Inferior parietal cortex (tissue), 1 donor: ENCODE measurements around the gene GLYAT.
A peak's percentile ranks its signal among the peaks of the same experiment; 100 is the strongest.

Source experiments
- DNase-seq: peaks from one replicate; pipeline ENCODE4 v3.0.0-alpha.2; 2016; ENCODE audit errors: extremely low spot score

The GLYAT gene

GRCh38 chr11:58731819-58732218, at the start of gene GLYAT:
Gene GLYAT, minus strand, starts transcription at chr11:58731943. Its CDS starts 7,447 bp downstream, at chr11:58724496.
- DNase-seq: no peak

- DNase-seq: no peak
These were observed 49.6 kb upstream of the GLYAT start for GRCh38 chr11:58781345-58781744.

- no peak for DNase-seq
These were observed 48.8 kb upstream of the GLYAT start for GRCh38 chr11:58780578-58780977.

GRCh38 chr11:58776891-58777710, 45.4 kb upstream of the GLYAT start:
- peak; percentile 9 for DNase-seq

- DNase-seq: no peak
These were observed 43.4 kb upstream of the GLYAT start for GRCh38 chr11:58775066-58775708.

- DNase-seq: no peak
These were observed 42.4 kb upstream of the GLYAT start for GRCh38 chr11:58774164-58774593.

GRCh38 chr11:58773337-58773736, 41.6 kb upstream of the GLYAT start:
- no peak for DNase-seq

GRCh38 chr11:58772329-58773285, 40.9 kb upstream of the GLYAT start:
- DNase-seq: no peak

GRCh38 chr11:58771458-58771855, 39.7 kb upstream of the GLYAT start:
- DNase-seq: no peak

- DNase-seq: peak; percentile 14
These were observed 39.1 kb upstream of the GLYAT start for GRCh38 chr11:58770627-58771457.

GRCh38 chr11:58770166-58770565, 38.4 kb upstream of the GLYAT start:
- DNase-seq: no peak

GRCh38 chr11:58769308-58769707, 37.6 kb upstream of the GLYAT start:
- no peak for DNase-seq

- DNase-seq: no peak
These were observed 36.4 kb upstream of the GLYAT start for GRCh38 chr11:58768137-58768536.

GRCh38 chr11:58765078-58765477, 33.3 kb upstream of the GLYAT start:
- DNase-seq: no peak

GRCh38 chr11:58763120-58763490, 31.4 kb upstream of the GLYAT start:
- no peak for DNase-seq

- no peak for DNase-seq
These were observed 30.8 kb upstream of the GLYAT start for GRCh38 chr11:58762284-58763119.

- no peak for DNase-seq
These were observed 25.7 kb upstream of the GLYAT start for GRCh38 chr11:58757439-58757838.

- no peak for DNase-seq
These were observed 14.1 kb upstream of the GLYAT start for GRCh38 chr11:58745705-58746364.

GRCh38 chr11:58744988-58745704, 13.4 kb upstream of the GLYAT start:
- no peak for DNase-seq
